IPS DF 19.7 (cell line): Measurements from ENCODE around the gene JADE2.
"Not testable (repeated sequence)": the region's sequence is repeated elsewhere in the genome, so short reads cannot be mapped to it uniquely, and the experiment has no call there.

Experiments used
- DNase-seq: peaks from one replicate; pipeline ENCODE4 v3.0.0-alpha.2; 2013; ENCODE audit warnings: low read depth, low spot score

JADE2 gene

GRCh38 chr5:134524826-134525682, at the start of gene JADE2:
Gene JADE2, plus strand, starts transcription at chr5:134525670. Its CDS starts 10,188 bp downstream, at chr5:134535858.
- no peak for DNase-seq

GRCh38 chr5:134477462-134478245, 47.8 kb upstream of the JADE2 start:
- no peak for DNase-seq

GRCh38 chr5:134479839-134480238, 45.6 kb upstream of the JADE2 start:
- no peak for DNase-seq

- no peak for DNase-seq
Measured at GRCh38 chr5:134489227-134489944, 36.1 kb upstream of the JADE2 start.

- DNase-seq = no peak
Measured at GRCh38 chr5:134490255-134490924, 35.1 kb upstream of the JADE2 start.

- DNase-seq = no peak
Measured at GRCh38 chr5:134490925-134491271, 34.6 kb upstream of the JADE2 start.

GRCh38 chr5:134491841-134492442, 33.5 kb upstream of the JADE2 start:
- DNase-seq = no peak

GRCh38 chr5:134492568-134492967, 32.9 kb upstream of the JADE2 start:
- no peak for DNase-seq

- no peak for DNase-seq
Measured at GRCh38 chr5:134493461-134494055, 31.9 kb upstream of the JADE2 start.

- no peak for DNase-seq
Measured at GRCh38 chr5:134494780-134495179, 30.7 kb upstream of the JADE2 start.

- DNase-seq = not testable (repeated sequence)
Measured at GRCh38 chr5:134499905-134500304, 25.6 kb upstream of the JADE2 start.

- DNase-seq = no peak
Measured at GRCh38 chr5:134500699-134501430, 24.6 kb upstream of the JADE2 start.

- DNase-seq = no peak
Measured at GRCh38 chr5:134502259-134502658, 23.2 kb upstream of the JADE2 start.

GRCh38 chr5:134503088-134503936, 22.2 kb upstream of the JADE2 start:
- DNase-seq = no peak

- no peak for DNase-seq
Measured at GRCh38 chr5:134503937-134504437, 21.5 kb upstream of the JADE2 start.

- no peak for DNase-seq
Measured at GRCh38 chr5:134504629-134505300, 20.7 kb upstream of the JADE2 start.

GRCh38 chr5:134506054-134507039, 19.1 kb upstream of the JADE2 start:
- no peak for DNase-seq
